ENCODE results near the gene GPER1. TPM values are rescaled to one million over a fixed set of nuclear protein-coding genes. Genes with fewer than 3 reads are reported as not detected.

GPER1 gene
- total and polyA plus RNA-seq, 2 donors (not counting 3 experiments of a cell fraction or from before 2014, with no cell fraction given), result 0.77 to 2.3 TPM

DNA sequence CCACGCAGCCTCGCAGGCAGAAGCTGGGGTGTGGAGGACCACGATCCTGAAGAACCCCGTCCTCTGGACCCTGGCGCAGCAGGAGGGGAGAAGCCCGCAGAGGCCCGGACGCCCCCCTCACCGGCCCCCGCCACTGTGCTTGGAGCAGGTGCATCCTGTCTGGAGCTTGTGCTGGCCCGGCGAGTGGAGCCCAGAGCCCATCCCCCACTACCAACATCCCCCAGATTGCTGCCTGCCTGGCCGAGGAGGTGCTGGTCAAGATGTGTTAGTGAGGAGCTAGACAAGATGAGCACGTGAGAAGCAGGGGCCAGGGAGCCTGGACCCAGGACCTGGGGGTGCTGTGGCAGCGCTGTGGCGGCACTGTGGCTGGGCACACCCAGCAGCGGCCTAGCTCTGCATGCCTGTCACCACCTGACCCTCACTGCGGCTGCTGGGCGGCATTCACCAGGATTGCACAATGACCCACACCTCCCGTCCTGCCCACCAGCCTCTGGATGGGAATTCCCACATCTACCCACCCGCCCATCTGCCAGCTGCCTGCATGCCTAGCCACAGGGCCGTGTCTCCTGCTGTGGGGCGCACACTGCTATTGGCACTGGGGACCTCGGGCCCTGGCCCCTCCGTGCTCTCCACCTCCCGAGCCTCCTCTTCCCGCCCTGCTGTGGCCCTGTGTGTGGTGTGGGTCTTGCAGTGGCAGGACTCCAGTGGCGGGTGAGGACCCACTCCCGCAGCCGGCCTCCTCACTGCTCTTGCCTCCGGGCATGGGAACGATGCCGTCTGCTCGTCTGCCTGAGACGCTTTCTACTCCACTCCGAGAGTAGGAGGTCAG is 31.7 kb upstream of the GPER1 start:
- H3K9me1 ChIP-seq (replicated peaks; ENCODE audit: control insufficient read depth, extremely low read depth, insufficient read depth, low read length), result no peaks in the 10 kb centered on the region
- TF ChIP-seq MYC (IDR thresholded peaks at IDR 0.05; ENCODE audit: low read depth, low read length) (no peak), JUN (IDR thresholded peaks at IDR 0.05; ENCODE audit: borderline replicate concordance, insufficient read depth, insufficient read length, low read depth) (no peak), EZH2 (IDR thresholded peaks at IDR 0.05; ENCODE audit: borderline replicate concordance, low read depth, low read length, severe bottlenecking) (no peak), GATA2 (IDR thresholded peaks at IDR 0.05; ENCODE audit: insufficient read depth, insufficient read length, low read depth, low read length) (no peak), FOS (IDR thresholded peaks at IDR 0.05; ENCODE audit: borderline replicate concordance, insufficient read depth, low read length) (no peak), POLR2A (IDR thresholded peaks at IDR 0.05; ENCODE audit: low read depth, low read length) (no peak), POLR2AphosphoS5 (IDR thresholded peaks at IDR 0.05; ENCODE audit: insufficient read depth, low read depth, low read length) (peak; percentile 61)
- TF ChIP-seq, protein P1, sequence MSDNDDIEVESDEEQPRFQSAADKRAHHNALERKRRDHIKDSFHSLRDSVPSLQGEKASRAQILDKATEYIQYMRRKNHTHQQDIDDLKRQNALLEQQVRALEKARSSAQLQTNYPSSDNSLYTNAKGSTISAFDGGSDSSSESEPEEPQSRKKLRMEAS (IDR thresholded peaks at IDR 0.05; ENCODE audit: insufficient read depth, insufficient read length), result peak; percentile 15
- TF ChIP-seq, protein P2, sequence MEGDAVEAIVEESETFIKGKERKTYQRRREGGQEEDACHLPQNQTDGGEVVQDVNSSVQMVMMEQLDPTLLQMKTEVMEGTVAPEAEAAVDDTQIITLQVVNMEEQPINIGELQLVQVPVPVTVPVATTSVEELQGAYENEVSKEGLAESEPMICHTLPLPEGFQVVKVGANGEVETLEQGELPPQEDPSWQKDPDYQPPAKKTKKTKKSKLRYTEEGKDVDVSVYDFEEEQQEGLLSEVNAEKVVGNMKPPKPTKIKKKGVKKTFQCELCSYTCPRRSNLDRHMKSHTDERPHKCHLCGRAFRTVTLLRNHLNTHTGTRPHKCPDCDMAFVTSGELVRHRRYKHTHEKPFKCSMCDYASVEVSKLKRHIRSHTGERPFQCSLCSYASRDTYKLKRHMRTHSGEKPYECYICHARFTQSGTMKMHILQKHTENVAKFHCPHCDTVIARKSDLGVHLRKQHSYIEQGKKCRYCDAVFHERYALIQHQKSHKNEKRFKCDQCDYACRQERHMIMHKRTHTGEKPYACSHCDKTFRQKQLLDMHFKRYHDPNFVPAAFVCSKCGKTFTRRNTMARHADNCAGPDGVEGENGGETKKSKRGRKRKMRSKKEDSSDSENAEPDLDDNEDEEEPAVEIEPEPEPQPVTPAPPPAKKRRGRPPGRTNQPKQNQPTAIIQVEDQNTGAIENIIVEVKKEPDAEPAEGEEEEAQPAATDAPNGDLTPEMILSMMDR (IDR thresholded peaks at IDR 0.05; ENCODE audit: extremely low read depth in 1 of 2, insufficient read depth in 1 of 2, low read depth in 1 of 2, low read length in 2 of 2), result no peak
- H3K79me2 ChIP-seq (ENCODE audit: control insufficient read depth, insufficient read depth, low read length), result no peaks in the 10 kb centered on the region
- H4K20me1 ChIP-seq (replicated peaks; ENCODE audit: control insufficient read depth, extremely low read depth, insufficient read depth, low read length), result no peaks in the 10 kb centered on the region
- peak overlapping the region in 1 of 3 experiments; percentile 48 for H3K4me3 ChIP-seq (replicated peaks in 1 of 3; ENCODE audit: insufficient read depth in 1 of 3, low read depth in 1 of 3, low read length in 3 of 3)
- dilution Hi-C loops (cut with MboI; ENCODE audit: extremely low pct_ligation_motif_present, low sequenced_read_pairs) (no loop called here), intact Hi-C loops (cut with micrococcal nuclease) (no loop called here)
- FAIRE-seq (no peak), DNase-seq (ENCODE audit: low read depth, low spot score) (peak; percentile 89)
- H3K4me2 ChIP-seq (ENCODE audit: insufficient read depth, low read length), result no peak overlapping the region
- H3K9ac ChIP-seq (replicated peaks; ENCODE audit: extremely low read depth, insufficient read depth, low read length), result no peak overlapping the region
- H3K36me3 ChIP-seq (ENCODE audit: control insufficient read depth in 2 of 2, extremely low read depth in 1 of 2, insufficient read depth in 2 of 2, low read length in 2 of 2), result peaks cover 0 to 10% of the 10 kb centered on the region in 2 experiments
- H3K27ac ChIP-seq (ENCODE audit: insufficient read depth, low read depth, low read length), result no peak overlapping the region
- peaks cover 53% of the 10 kb centered on the region for H3K4me1 ChIP-seq (ENCODE audit: control insufficient read depth, extremely low read depth, insufficient read depth, low read length)
- no TSS peak for BruUV-seq (replicated peaks)
- no peaks in the 10 kb centered on the region for H3K9me3 ChIP-seq (replicated peaks; ENCODE audit: control insufficient read depth, insufficient read depth, low read length)
- no peak overlapping the region for H2AFZ ChIP-seq (ENCODE audit: low read depth, low read length)
- ChIA-PET CTCF (interaction anchor here (0.7 to 3.9 kb wide), 6 partner anchors 8 to 68 kb away, joined by 3 to 21 read pairs (median 4); partner anchors contain the start of gene GPR146), POLR2A (no interaction called here)
- H3K27me3 ChIP-seq (ENCODE audit: control insufficient read depth in 2 of 2, insufficient read depth in 2 of 2, low read length in 2 of 2), result no peaks in the 10 kb centered on the region
